ENCODE data around the gene CLIC2.
"Not testable (repeated sequence)": the region's sequence is repeated elsewhere in the genome, so short reads cannot be mapped to it uniquely, and the experiment has no call there.

GRCh38 chrX:155267995-155268394, 66.4 kb downstream of the CLIC2 start:
- not testable (repeated sequence) for TF ChIP-seq ATF3 (IDR thresholded peaks at IDR 0.05); POLR2A (IDR thresholded peaks at IDR 0.05; ENCODE audit: borderline replicate concordance, extremely low read depth, insufficient read depth, insufficient read length)
